Right hindlimb (tissue), 1 donor: ENCODE results near the gene POMT2.
"Not testable (repeated sequence)": the region's sequence is repeated elsewhere in the genome, so short reads cannot be mapped to it uniquely, and the experiment has no call there.

ENCODE experiments used
- DNase-seq: peaks from one replicate; pipeline ENCODE4 v3.0.0-alpha.2; 2018

The POMT2 gene

GRCh38 chr14:77290705-77291104, 30.0 kb downstream of the POMT2 start:
- DNase-seq, result no peak

GRCh38 chr14:77286576-77286975, 34.1 kb downstream of the POMT2 start:
- no peak for DNase-seq

GRCh38 chr14:77284466-77284865, 36.2 kb downstream of the POMT2 start:
- DNase-seq, result no peak

GRCh38 chr14:77284066-77284465, 36.6 kb downstream of the POMT2 start:
- DNase-seq, result no peak

GRCh38 chr14:77281852-77282410, 38.8 kb downstream of the POMT2 start:
- DNase-seq, result no peak

- DNase-seq, result not testable (repeated sequence)
These were observed 39.8 kb downstream of the POMT2 start for GRCh38 chr14:77280921-77281320.

GRCh38 chr14:77279719-77280118, 41.0 kb downstream of the POMT2 start:
- no peak for DNase-seq

- DNase-seq, result no peak
These were observed 42.0 kb downstream of the POMT2 start for GRCh38 chr14:77278461-77279230.

- no peak for DNase-seq
These were observed 43.7 kb downstream of the POMT2 start for GRCh38 chr14:77276959-77277358.

GRCh38 chr14:77276295-77276935, 44.3 kb downstream of the POMT2 start:
- no peak for DNase-seq

GRCh38 chr14:77275601-77276017, 45.1 kb downstream of the POMT2 start:
- no peak for DNase-seq

- DNase-seq, result no peak
These were observed 45.6 kb downstream of the POMT2 start for GRCh38 chr14:77275041-77275580.

- no peak for DNase-seq
These were observed 46.9 kb downstream of the POMT2 start for GRCh38 chr14:77273796-77274195.

GRCh38 chr14:77272261-77272660, 48.4 kb downstream of the POMT2 start:
- no peak for DNase-seq

GRCh38 chr14:77271113-77271710, 49.5 kb downstream of the POMT2 start, which contains the start of gene NGB:
TSS of gene NGB (minus strand) at chr14:77271206. CDS start at chr14:77270937, 269 bp downstream.
- DNase-seq, result no peak

- no peak for DNase-seq
These were observed 50.1 kb downstream of the POMT2 start for GRCh38 chr14:77270361-77271112.

- DNase-seq, result no peak
These were observed 51.6 kb downstream of the POMT2 start for GRCh38 chr14:77268989-77269600.

GRCh38 chr14:77267937-77268699, 52.6 kb downstream of the POMT2 start:
- no peak for DNase-seq

- no peak for DNase-seq
These were observed 54.3 kb downstream of the POMT2 start for GRCh38 chr14:77266336-77266735.

- no peak for DNase-seq
These were observed 54.9 kb downstream of the POMT2 start for GRCh38 chr14:77265561-77266335.

- no peak for DNase-seq
These were observed 55.5 kb downstream of the POMT2 start for GRCh38 chr14:77265187-77265515.
